ENCODE measurements around the gene PIBF1.

DNA sequence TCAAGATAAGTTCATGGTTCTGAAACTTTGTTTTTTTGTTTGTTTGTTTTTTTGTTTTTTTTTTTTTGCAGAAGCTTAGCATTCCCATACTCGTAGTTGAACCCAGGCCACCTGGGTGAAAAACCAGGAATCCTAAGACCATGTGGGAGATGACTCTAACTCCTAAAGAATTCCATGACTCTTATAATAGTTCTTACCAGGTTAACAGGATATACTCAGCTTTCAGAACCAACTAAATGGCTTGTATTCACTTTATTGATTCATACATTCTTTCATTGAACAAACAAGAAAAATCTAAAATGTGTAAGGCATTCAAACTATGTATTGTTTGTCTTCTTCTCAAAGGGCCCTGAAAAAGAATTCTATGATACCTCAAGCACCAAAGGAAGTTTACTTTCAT lies 236.4 kb downstream of the PIBF1 start:
- TF ChIP-seq, protein P1, sequence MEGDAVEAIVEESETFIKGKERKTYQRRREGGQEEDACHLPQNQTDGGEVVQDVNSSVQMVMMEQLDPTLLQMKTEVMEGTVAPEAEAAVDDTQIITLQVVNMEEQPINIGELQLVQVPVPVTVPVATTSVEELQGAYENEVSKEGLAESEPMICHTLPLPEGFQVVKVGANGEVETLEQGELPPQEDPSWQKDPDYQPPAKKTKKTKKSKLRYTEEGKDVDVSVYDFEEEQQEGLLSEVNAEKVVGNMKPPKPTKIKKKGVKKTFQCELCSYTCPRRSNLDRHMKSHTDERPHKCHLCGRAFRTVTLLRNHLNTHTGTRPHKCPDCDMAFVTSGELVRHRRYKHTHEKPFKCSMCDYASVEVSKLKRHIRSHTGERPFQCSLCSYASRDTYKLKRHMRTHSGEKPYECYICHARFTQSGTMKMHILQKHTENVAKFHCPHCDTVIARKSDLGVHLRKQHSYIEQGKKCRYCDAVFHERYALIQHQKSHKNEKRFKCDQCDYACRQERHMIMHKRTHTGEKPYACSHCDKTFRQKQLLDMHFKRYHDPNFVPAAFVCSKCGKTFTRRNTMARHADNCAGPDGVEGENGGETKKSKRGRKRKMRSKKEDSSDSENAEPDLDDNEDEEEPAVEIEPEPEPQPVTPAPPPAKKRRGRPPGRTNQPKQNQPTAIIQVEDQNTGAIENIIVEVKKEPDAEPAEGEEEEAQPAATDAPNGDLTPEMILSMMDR (IDR thresholded peaks at IDR 0.05): no peak
- TF ChIP-seq POLR2A (IDR thresholded peaks at IDR 0.05): no peak
